IPS DF 6.9 (cell line): ENCODE measurements around the gene CDH4.

Experiments used
- DNase-seq: peaks from one replicate; pipeline ENCODE4 v3.0.0-alpha.2; 2013; ENCODE audit warnings: low read depth, low spot score
- H3K27ac ChIP-seq: one replicate; pipeline ENCODE4 v1.5.1; 2013; ENCODE audit warnings: low read length, control low read depth
- H3K27me3 ChIP-seq: 2 replicates; pipeline ENCODE4 v1.6.1; 2013; ENCODE audit warnings: mild to moderate bottlenecking, low read length; ENCODE audit not compliant: control insufficient read depth, insufficient read depth
- H3K36me3 ChIP-seq: 2 replicates; pipeline ENCODE4 v1.6.1; 2013; ENCODE audit warnings: low read length; ENCODE audit not compliant: control insufficient read depth, insufficient read depth
- H3K4me1 ChIP-seq: 2 replicates; pipeline ENCODE4 v1.6.1; 2013; ENCODE audit warnings: low read length; ENCODE audit not compliant: control insufficient read depth, insufficient read depth
- H3K4me3 ChIP-seq: 2 replicates; pipeline ENCODE4 v1.5.1; 2013; ENCODE audit warnings: mild to moderate bottlenecking, low read length
- H3K9me3 ChIP-seq: 2 replicates; pipeline ENCODE4 v1.6.1; 2013; ENCODE audit warnings: low read length, inconsistent platforms; ENCODE audit not compliant: control insufficient read depth, insufficient read depth
- WGBS: extraction: QIAGEN DNeasy Blood & Tissue Kit; methylation state at CpG from one replicate; pipeline ENCODE4 v1.1.7; 2013; ENCODE audit warnings: mixed read lengths, missing lambda C conversion rate; ENCODE audit not compliant: insufficient read length, insufficient coverage; 5-methylcytosine and 5-hydroxymethylcytosine counted together

The CDH4 gene

GRCh38 chr20:61442718-61443117, 190.7 kb downstream of the CDH4 start:
- Histone ChIP-seq H3K27me3 (no peaks in the 10 kb centered on the region), H3K4me1 (peaks cover 14% of the 10 kb centered on the region), H3K27ac (no peak overlapping the region), H3K4me3 (no peak overlapping the region), H3K36me3 (no peaks in the 10 kb centered on the region), H3K9me3 (no peaks in the 10 kb centered on the region)
- no peak for DNase-seq
- no CpG with 5 or more reads among the region's 6 CpGs for WGBS

- no CpG with 5 or more reads among the region's 12 CpGs for WGBS
- H3K4me3 ChIP-seq: no peak overlapping the region
- no peaks in the 10 kb centered on the region for H3K27me3 ChIP-seq
- no peaks in the 10 kb centered on the region for H3K36me3 ChIP-seq
- H3K4me1 ChIP-seq: peaks cover 12% of the 10 kb centered on the region
- no peak for DNase-seq
- H3K9me3 ChIP-seq: no peaks in the 10 kb centered on the region
- no peak overlapping the region for H3K27ac ChIP-seq
Measured at GRCh38 chr20:61443443-61444126, 191.5 kb downstream of the CDH4 start.

- no peaks in the 10 kb centered on the region for H3K27me3 ChIP-seq
- no peak overlapping the region for H3K4me3 ChIP-seq
- DNase-seq: no peak
- no peaks in the 10 kb centered on the region for H3K9me3 ChIP-seq
- H3K36me3 ChIP-seq: no peaks in the 10 kb centered on the region
- H3K4me1 ChIP-seq: peaks cover 13% of the 10 kb centered on the region
- no peak overlapping the region for H3K27ac ChIP-seq
- WGBS: no CpG with 5 or more reads among the region's 5 CpGs
Measured at GRCh38 chr20:61444637-61445036, 192.6 kb downstream of the CDH4 start.

GRCh38 chr20:61445138-61445537, 193.1 kb downstream of the CDH4 start:
- no peaks in the 10 kb centered on the region for H3K9me3 ChIP-seq
- no peak overlapping the region for H3K4me3 ChIP-seq
- no peak overlapping the region for H3K27ac ChIP-seq
- no peaks in the 10 kb centered on the region for H3K36me3 ChIP-seq
- no peak for DNase-seq
- no peaks in the 10 kb centered on the region for H3K27me3 ChIP-seq
- WGBS: no CpG with 5 or more reads among the region's 6 CpGs
- peaks cover 13% of the 10 kb centered on the region for H3K4me1 ChIP-seq

GRCh38 chr20:61445741-61446140, 193.7 kb downstream of the CDH4 start:
- H3K9me3 ChIP-seq: no peaks in the 10 kb centered on the region
- no CpG with 5 or more reads among the region's 10 CpGs for WGBS
- no peak for DNase-seq
- H3K27me3 ChIP-seq: no peaks in the 10 kb centered on the region
- no peak overlapping the region for H3K27ac ChIP-seq
- H3K36me3 ChIP-seq: no peaks in the 10 kb centered on the region
- H3K4me3 ChIP-seq: no peak overlapping the region
- peaks cover 13% of the 10 kb centered on the region for H3K4me1 ChIP-seq

- Histone ChIP-seq H3K36me3 (no peaks in the 10 kb centered on the region), H3K27ac (no peak overlapping the region), H3K9me3 (no peaks in the 10 kb centered on the region), H3K4me1 (peaks cover 12% of the 10 kb centered on the region; the same call in 1 of the 2 replicates), H3K4me3 (no peak overlapping the region), H3K27me3 (no peaks in the 10 kb centered on the region)
- WGBS: 100% methylated on average over 2 of the region's 6 CpGs
- no peak for DNase-seq
Measured at GRCh38 chr20:61447952-61448351, 195.9 kb downstream of the CDH4 start.

- no peaks in the 10 kb centered on the region for H3K9me3 ChIP-seq
Measured at GRCh38 chr20:61448386-61448785, 196.3 kb downstream of the CDH4 start.

GRCh38 chr20:61449057-61449609, 197.1 kb downstream of the CDH4 start:
- no peak overlapping the region for H3K4me3 ChIP-seq
- H3K9me3 ChIP-seq: no peaks in the 10 kb centered on the region
- H3K4me1 ChIP-seq: peaks cover 9% of the 10 kb centered on the region; the same call in 1 of the 2 replicates
- no CpG with 5 or more reads among the region's 8 CpGs for WGBS
- DNase-seq: no peak
- H3K27ac ChIP-seq: no peak overlapping the region
- H3K36me3 ChIP-seq: no peaks in the 10 kb centered on the region
- no peaks in the 10 kb centered on the region for H3K27me3 ChIP-seq

More at GRCh38 chr20:61448386-61448785, 196.3 kb downstream of the CDH4 start:
- no peak for DNase-seq
- Histone ChIP-seq H3K4me3 (no peak overlapping the region), H3K4me1 (peaks cover 12% of the 10 kb centered on the region; the same call in 1 of the 2 replicates), H3K27ac (no peak overlapping the region), H3K36me3 (no peaks in the 10 kb centered on the region), H3K27me3 (no peaks in the 10 kb centered on the region)
- whole genome bisulfite sequencing: 100% methylated on average over 1 of the region's 13 CpGs

- WGBS: no CpG with 5 or more reads among the region's 2 CpGs
- DNase-seq: no peak
- H3K4me3 ChIP-seq: no peak overlapping the region
- no peaks in the 10 kb centered on the region for H3K36me3 ChIP-seq
- peaks cover 9% of the 10 kb centered on the region; the same call in 1 of the 2 replicates for H3K4me1 ChIP-seq
- no peaks in the 10 kb centered on the region for H3K9me3 ChIP-seq
- no peak overlapping the region for H3K27ac ChIP-seq
- H3K27me3 ChIP-seq: no peaks in the 10 kb centered on the region
Measured at GRCh38 chr20:61449916-61450315, 197.9 kb downstream of the CDH4 start.

- Histone ChIP-seq H3K27me3 (no peaks in the 10 kb centered on the region), H3K36me3 (no peaks in the 10 kb centered on the region), H3K27ac (no peak overlapping the region), H3K9me3 (no peaks in the 10 kb centered on the region), H3K4me1 (peaks cover 5% of the 10 kb centered on the region; the same call in 1 of the 2 replicates), H3K4me3 (no peak overlapping the region)
- DNase-seq: no peak
- WGBS: no CpG with 5 or more reads among the region's 6 CpGs
Measured at GRCh38 chr20:61450549-61450948, 198.5 kb downstream of the CDH4 start.

- H3K27me3 ChIP-seq: no peaks in the 10 kb centered on the region
- H3K4me1 ChIP-seq: peaks cover 3% of the 10 kb centered on the region; the same call in 1 of the 2 replicates
- no CpG with 5 or more reads among the region's 10 CpGs for WGBS
- H3K36me3 ChIP-seq: no peaks in the 10 kb centered on the region
- no peaks in the 10 kb centered on the region for H3K9me3 ChIP-seq
- no peak overlapping the region for H3K27ac ChIP-seq
- no peak for DNase-seq
- H3K4me3 ChIP-seq: no peak overlapping the region
Measured at GRCh38 chr20:61451009-61451408, 198.9 kb downstream of the CDH4 start.
